Caco-2 (cell line): ENCODE measurements around the gene PARVB. TPM values are rescaled to one million over a fixed set of nuclear protein-coding genes. Genes with fewer than 3 reads are reported as not detected.

Experiments used
- BruUV-seq: library from RNA; stranded (reverse); fragments of 400-500 nt; replicated peaks from 2 replicates; lab custom pipeline; 2021; lab: Mats Ljungman, UMichigan
- CTCF ChIA-PET: fragments of 300-600 bp; sonication (Branson Sonifier 250); formaldehyde crosslinking; loops from one replicate; lab custom pipeline; 2022; ENCODE audit warnings: antibody characterized with exemption; lab: Charles Lee
- POLR2A ChIA-PET: fragments of 300-600 bp; sonication (Branson Sonifier 250); formaldehyde crosslinking; loops from one replicate; lab custom pipeline; 2022; ENCODE audit warnings: antibody characterized with exemption; lab: Charles Lee
- DNase-seq, 2 experiments: peaks; one replicate each; pipeline versions ENCODE4 v3.0.0 to v3.0.0-alpha.2; 2020 to 2022
- H3K27me3 ChIP-seq: replicated peaks from 2 replicates; pipeline ENCODE4 v1.6.0; 2011; ENCODE audit warnings: low read length; ENCODE audit not compliant: control insufficient read depth, insufficient read depth
- H3K36me3 ChIP-seq: 2 replicates; pipeline ENCODE4 v1.5.1; 2011; ENCODE audit warnings: low read length; ENCODE audit not compliant: control insufficient read depth, insufficient read depth
- H3K4me1 ChIP-seq: fragments of 250-450 bp; sonication (Bioruptor Pico); 2 replicates; pipeline ENCODE4 v1.5.1; 2020; ENCODE audit warnings: mild to moderate bottlenecking
- H3K4me3 ChIP-seq: 2 replicates; pipeline ENCODE4 v1.5.1; 2011; ENCODE audit warnings: low read depth, mild to moderate bottlenecking, control low read depth, low read length
- H3K9me3 ChIP-seq: fragments of 250-450 bp; sonication (Bioruptor Pico); 2 replicates; pipeline ENCODE4 v1.5.1; 2020; ENCODE audit warnings: mild to moderate bottlenecking, moderate library complexity
- H3K27ac Mint-ChIP-seq: one replicate; pipeline ENCODE4 v1.8.0; 2022; ENCODE audit warnings: mixed read lengths; ENCODE audit not compliant: unreplicated experiment
- H3K27me3 Mint-ChIP-seq: one replicate; pipeline ENCODE4 v1.8.0; 2022; ENCODE audit warnings: mixed read lengths; ENCODE audit not compliant: insufficient read depth, unreplicated experiment
- H3K36me3 Mint-ChIP-seq: one replicate; pipeline ENCODE4 v1.8.0; 2022; ENCODE audit warnings: mild to moderate bottlenecking, mixed read lengths; ENCODE audit not compliant: insufficient read depth, unreplicated experiment
- H3K4me1 Mint-ChIP-seq: one replicate; pipeline ENCODE4 v1.8.0; 2022; ENCODE audit warnings: low read depth, mixed read lengths; ENCODE audit not compliant: unreplicated experiment
- H3K4me3 Mint-ChIP-seq: one replicate; pipeline ENCODE4 v1.8.0; 2022; ENCODE audit warnings: mild to moderate bottlenecking, moderate library complexity, mixed read lengths; ENCODE audit not compliant: unreplicated experiment
- H3K9me3 Mint-ChIP-seq: one replicate; pipeline ENCODE4 v1.8.0; 2022; ENCODE audit warnings: mixed read lengths; ENCODE audit not compliant: unreplicated experiment
- CTCF ChIP-seq, 2 experiments: fragments of 200-600 bp in 1 of 2; IDR thresholded peaks; 1 replicate in 1 of 2; 2 replicates in 1 of 2; pipeline versions ENCODE4 v1.5.1 to v1.8.0; 2011 to 2022; ENCODE audit warnings: antibody characterized with exemption in 1 of 2, control low read depth in 1 of 2, inconsistent platforms in 1 of 2, low read depth in 1 of 2, low read length in 1 of 2, mild to moderate bottlenecking in 1 of 2, moderate library complexity in 1 of 2; ENCODE audit not compliant: insufficient read depth in 1 of 2, severe bottlenecking in 1 of 2, unreplicated experiment in 1 of 2
- intact Hi-C: fragments of 100-400 bp; cut with micrococcal nuclease; formaldehyde crosslinking; loops from one replicate; pipeline ENCODE4 v1.10.0; 2022; ENCODE audit not compliant: unreplicated experiment
- total RNA-seq: library from RNA; stranded (reverse); gene quantifications from 2 replicates; pipeline ENCODE4 v1.2.3, GENCODE V29; 2022

PARVB gene
- total RNA-seq, 1 experiment from 2014 or later = 28.8 TPM

- Histone ChIP-seq H3K27me3 (no peaks in the 10 kb centered on the region), H3K4me3 (no peak overlapping the region), H3K36me3 (no peaks in the 10 kb centered on the region), H3K9me3 (no peaks in the 10 kb centered on the region), H3K4me1 (peaks cover 7% of the 10 kb centered on the region; the same call in 1 of the 2 replicates)
- no peak overlapping the region for H3K4me3 Mint-ChIP-seq
- CTCF ChIA-PET = interaction anchor here (1.2 kb wide), 1 partner anchor 57 kb away, joined by 3 read pairs; no protein-coding TSS in a partner anchor
- no peaks in the 10 kb centered on the region for H3K9me3 Mint-ChIP-seq
- no peak for TF ChIP-seq CTCF (IDR thresholded peaks at IDR 0.05; ENCODE audit: insufficient read depth in 1 of 2, low read depth in 1 of 2, low read length in 1 of 2, severe bottlenecking in 1 of 2, unreplicated experiment in 1 of 2)
- H3K27me3 Mint-ChIP-seq = no peaks in the 10 kb centered on the region
- no peak for DNase-seq
- POLR2A ChIA-PET = no interaction called here
- intact Hi-C loops = no loop called here
- H3K36me3 Mint-ChIP-seq = no peaks in the 10 kb centered on the region
- BruUV-seq = no TSS peak
- H3K4me1 Mint-ChIP-seq = no peaks in the 10 kb centered on the region
- no peak overlapping the region for H3K27ac Mint-ChIP-seq
Observed at GRCh38 chr22:44029069-44029468, 5.0 kb downstream of the PARVB start.

- DNase-seq = no peak
- POLR2A ChIA-PET = no interaction called here
- CTCF ChIA-PET = no interaction called here
- no peak overlapping the region for H3K27ac Mint-ChIP-seq
- intact Hi-C loops = no loop called here
- H3K27me3 ChIP-seq = no peaks in the 10 kb centered on the region
- no peaks in the 10 kb centered on the region for H3K36me3 ChIP-seq
- no peak overlapping the region for H3K4me3 ChIP-seq
- H3K9me3 ChIP-seq = no peaks in the 10 kb centered on the region
- BruUV-seq = no TSS peak
- no peaks in the 10 kb centered on the region for H3K27me3 Mint-ChIP-seq
- no peaks in the 10 kb centered on the region for H3K9me3 Mint-ChIP-seq
- no peaks in the 10 kb centered on the region for H3K4me1 Mint-ChIP-seq
- H3K4me3 Mint-ChIP-seq = no peak overlapping the region
- no peak for TF ChIP-seq CTCF (IDR thresholded peaks at IDR 0.05; ENCODE audit: insufficient read depth in 1 of 2, low read depth in 1 of 2, low read length in 1 of 2, severe bottlenecking in 1 of 2, unreplicated experiment in 1 of 2)
- no peaks in the 10 kb centered on the region for H3K36me3 Mint-ChIP-seq
- H3K4me1 ChIP-seq = peaks cover 7% of the 10 kb centered on the region; the same call in 1 of the 2 replicates
Observed at GRCh38 chr22:44030051-44030701, 6.1 kb downstream of the PARVB start.

- Histone ChIP-seq H3K4me1 (peaks cover 7% of the 10 kb centered on the region; the same call in 1 of the 2 replicates), H3K9me3 (no peaks in the 10 kb centered on the region), H3K4me3 (no peak overlapping the region), H3K36me3 (no peaks in the 10 kb centered on the region), H3K27me3 (no peaks in the 10 kb centered on the region)
- TF ChIP-seq CTCF (IDR thresholded peaks at IDR 0.05; ENCODE audit: insufficient read depth in 1 of 2, low read depth in 1 of 2, low read length in 1 of 2, severe bottlenecking in 1 of 2, unreplicated experiment in 1 of 2) = no peak
- CTCF ChIA-PET = no interaction called here
- H3K36me3 Mint-ChIP-seq = no peaks in the 10 kb centered on the region
- POLR2A ChIA-PET = no interaction called here
- intact Hi-C loops = no loop called here
- no peak overlapping the region for H3K4me3 Mint-ChIP-seq
- no TSS peak for BruUV-seq
- no peak overlapping the region for H3K27ac Mint-ChIP-seq
- DNase-seq = no peak
- no peaks in the 10 kb centered on the region for H3K4me1 Mint-ChIP-seq
- no peaks in the 10 kb centered on the region for H3K9me3 Mint-ChIP-seq
- no peaks in the 10 kb centered on the region for H3K27me3 Mint-ChIP-seq
Observed at GRCh38 chr22:44030702-44031082, 6.6 kb downstream of the PARVB start.
